Stimulated activated CD4-positive, alpha-beta T cell treated with anti-CD3 and anti-CD28 coated beads, Interleukin-15, amount 100 ng/mL, for 1 hour (primary cell): ENCODE results near the gene ACYP2.

Experiments used
- DNase-seq, 2 donors: peaks; one replicate each; pipeline ENCODE4 v3.0.0-alpha.2; 2020; ENCODE audit warnings: low read depth in 1 of 2, low spot score in 1 of 2

The ACYP2 gene

GRCh38 chr2:54212456-54212855 lies 97.0 kb downstream of the ACYP2 start:
- no peak for DNase-seq

GRCh38 chr2:54213082-54213481 lies 97.7 kb downstream of the ACYP2 start:
- DNase-seq: no peak

- DNase-seq: no peak
Observed at GRCh38 chr2:54224997-54225396, 109.6 kb downstream of the ACYP2 start.

GRCh38 chr2:54226260-54226659 lies 110.8 kb downstream of the ACYP2 start:
- no peak for DNase-seq

DNA sequence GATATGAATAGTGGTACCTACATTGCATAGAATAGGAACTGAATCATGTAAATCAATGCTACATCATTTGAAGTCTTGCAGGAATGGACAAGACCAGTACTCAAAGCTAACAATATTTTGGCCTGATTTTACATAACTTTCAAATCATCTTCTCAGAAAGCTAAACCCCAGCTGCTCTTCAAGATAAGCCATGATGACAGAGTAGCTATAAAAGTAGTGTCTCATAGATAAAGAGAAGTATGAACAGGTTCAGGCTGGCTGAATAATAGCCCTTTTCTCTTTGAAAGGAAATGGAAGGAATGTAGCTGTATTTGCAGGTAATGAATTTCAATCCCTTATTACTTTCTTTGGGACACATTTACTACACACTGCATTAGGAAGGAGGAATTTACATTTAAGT lies 112.4 kb downstream of the ACYP2 start:
- DNase-seq: no peak

- DNase-seq: no peak
Observed at GRCh38 chr2:54228945-54229344, 113.5 kb downstream of the ACYP2 start.

GRCh38 chr2:54233832-54234649 lies 118.6 kb downstream of the ACYP2 start:
- no peak for DNase-seq

DNA sequence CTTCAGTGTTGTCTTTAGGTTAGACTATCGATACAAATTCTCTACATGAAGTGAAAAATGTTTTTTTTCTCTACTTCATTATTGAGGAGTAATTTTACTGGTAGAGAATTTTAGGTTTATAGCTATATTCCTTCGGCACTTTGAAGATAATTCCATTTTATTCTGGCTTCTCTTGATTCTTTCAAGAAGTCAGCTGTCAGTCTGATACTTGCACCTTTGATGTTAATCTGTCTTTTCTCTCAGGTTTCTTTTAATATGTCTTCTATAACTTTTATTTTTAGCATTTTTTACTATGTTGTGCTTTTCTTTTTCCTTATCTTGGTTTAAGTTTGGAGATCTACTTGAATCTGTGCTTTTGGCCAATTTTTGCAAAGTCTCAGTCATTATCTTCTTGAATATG lies 122.0 kb downstream of the ACYP2 start:
- no peak for DNase-seq

- DNase-seq: no peak
Observed at GRCh38 chr2:54239427-54239826, 124.0 kb downstream of the ACYP2 start.

GRCh38 chr2:54240515-54241469 lies 125.4 kb downstream of the ACYP2 start:
- no peak for DNase-seq

DNA sequence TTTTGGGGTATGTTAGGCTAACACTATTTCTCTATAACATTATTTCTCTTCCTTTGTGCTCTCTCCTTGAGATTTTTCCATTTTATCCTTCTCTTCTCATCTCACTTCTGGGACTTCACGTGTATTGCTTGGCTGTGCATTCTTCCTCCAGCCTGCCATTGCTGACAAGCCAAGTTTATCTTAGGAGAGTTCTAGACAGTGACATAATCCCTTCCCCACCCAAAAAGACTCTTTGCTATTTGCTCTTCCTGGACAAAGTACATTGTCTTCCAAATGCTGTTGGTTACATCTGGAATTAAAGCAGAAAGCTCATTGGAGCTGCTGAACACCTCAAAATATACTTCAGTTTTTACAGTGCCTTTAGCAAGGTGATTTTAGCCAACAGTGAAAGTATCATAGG lies 131.7 kb downstream of the ACYP2 start:
- DNase-seq: no peak

DNA sequence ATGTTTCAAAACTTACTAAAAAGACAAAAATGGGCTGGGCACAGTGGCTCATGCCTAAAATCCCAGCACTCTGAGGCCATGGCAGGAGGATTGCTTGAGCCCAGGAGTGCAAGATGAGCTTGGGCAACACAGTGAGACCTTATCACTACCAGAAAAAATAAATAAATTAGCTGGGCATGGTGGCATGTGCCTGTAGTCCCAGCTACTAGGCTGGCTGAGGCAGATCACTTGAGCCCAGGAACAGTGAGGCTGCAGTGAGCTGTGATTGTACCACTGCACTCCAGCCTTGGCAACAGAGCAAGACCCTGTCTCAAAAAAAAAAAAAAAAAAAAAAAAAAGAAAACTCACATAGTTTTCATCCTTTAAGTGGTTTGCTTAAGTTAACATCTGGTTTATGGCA lies 134.2 kb downstream of the ACYP2 start:
- no peak for DNase-seq

DNA sequence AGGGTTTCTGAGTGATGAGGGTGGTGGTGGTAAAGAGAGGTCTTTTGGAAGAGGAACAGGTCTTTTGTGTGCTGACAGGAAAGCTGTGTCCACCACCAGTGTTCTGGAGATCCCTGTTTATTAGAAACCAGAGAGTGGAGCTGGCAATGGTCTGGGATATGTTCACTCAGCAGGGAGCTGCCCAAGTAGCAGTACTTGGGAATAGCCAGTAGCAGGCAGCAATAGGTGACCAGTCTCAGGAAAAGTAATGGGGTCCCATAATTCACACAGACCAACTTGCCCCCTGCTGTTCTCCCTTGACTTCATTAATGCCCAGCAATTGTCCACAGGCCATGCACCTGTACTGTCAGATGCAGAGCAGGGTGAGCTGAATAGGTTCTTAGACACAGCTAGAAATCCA lies 138.8 kb downstream of the ACYP2 start:
- DNase-seq: no peak

DNA sequence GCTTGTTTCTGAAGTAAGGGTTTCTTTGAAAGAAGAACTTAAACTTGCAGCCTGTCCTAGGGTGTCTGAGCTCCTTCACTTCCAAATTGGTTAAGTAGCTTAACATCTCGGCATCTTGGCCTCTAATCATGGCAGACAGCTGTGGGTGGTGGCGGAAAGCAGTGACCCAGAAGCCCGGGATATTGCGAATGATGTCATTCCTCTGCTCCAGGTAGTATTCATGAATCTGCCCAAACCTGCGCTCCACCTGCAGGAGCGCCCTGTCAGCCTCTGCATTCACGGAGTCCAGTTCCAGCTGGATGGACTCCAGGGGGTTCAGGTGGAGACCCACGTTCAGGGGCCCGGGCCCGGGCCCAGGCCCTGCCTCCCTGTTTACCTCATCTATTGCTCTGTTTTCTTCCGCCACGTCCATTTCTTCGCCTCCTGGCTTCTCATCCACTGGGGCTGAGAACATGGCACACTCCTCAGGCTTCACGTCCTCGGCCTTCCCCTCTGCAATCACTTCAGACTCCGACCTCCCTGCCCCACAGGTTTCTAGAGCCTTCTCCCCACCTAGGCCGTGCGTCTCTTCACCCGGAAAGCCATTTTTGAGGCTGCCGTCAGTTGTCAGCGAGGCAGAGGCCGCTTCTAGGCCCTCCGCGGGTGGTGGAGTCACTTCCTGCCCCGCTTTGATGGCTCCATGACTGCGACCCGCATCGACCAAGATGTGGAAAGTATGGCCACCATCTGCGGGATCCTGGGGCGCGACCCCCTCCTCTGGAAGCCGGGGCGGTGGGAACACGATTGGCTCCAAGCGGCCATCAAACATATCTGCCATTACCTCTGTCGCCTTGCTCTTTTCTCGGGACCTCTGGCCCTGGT lies 140.0 kb downstream of the ACYP2 start:
- no peak for DNase-seq

GRCh38 chr2:54256091-54256694 lies 140.8 kb downstream of the ACYP2 start, which contains the start of gene TSPYL6:
TSPYL6 (minus strand) TSS chr2:54256229; CDS start chr2:54256151, 78 bp downstream.
- no peak for DNase-seq

DNA sequence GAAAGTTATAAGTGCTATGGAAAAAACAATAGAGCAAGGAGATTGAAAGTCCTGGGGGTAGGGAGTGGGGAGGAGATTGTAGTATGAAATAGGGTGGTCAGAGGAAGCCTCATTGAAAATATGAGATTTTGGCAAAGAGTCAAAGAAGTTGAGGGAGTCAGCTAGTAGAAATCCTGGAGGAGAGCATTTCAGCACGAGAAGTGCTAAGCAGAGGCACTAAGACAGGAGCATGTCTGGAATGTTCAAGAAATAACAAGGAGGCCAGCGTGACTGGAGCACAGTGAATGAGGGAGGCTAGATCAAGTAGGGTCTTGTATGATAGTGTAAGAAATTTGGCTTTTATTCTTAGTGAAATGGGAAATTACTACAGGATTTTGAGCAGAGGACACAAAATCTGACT lies 142.8 kb downstream of the ACYP2 start:
- DNase-seq: no peak

DNA sequence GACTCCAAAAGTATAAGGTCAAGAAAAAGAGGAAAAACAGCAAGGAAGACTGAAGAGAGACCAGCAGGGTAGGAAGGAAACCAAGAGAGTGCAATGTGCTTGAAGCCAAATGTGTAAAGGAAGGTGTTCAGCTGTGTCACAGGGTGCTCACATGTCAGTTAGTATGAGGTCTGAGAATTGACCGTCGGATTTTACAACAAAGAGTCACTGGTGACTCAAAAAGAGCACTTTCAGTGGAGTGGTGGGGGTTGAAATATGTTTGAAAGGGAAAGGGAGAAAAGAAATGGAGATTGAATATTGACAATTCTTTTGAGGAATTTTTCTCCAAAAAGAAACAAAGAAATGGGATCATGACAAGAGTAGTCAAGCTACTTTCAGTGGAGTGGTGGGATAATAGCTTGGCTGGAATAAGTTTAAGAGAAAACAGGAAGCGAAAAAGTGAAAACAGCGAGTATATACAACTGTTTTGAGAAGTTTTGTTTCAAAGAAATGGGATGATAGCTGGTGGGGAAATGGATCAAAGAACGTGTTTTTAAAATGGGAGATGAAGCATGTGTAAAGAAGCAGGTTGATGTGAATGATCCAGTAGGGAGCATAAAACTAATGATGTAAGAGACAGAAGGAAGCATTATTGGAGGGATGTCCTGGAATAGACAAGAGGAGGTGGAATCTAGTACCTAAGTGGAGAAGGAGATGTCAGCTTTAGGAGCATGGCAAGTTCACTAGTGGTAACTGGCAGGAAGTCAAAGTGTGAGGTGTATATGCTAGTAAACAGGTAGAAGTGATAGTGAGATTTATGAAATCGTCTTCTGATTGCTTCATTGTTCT lies 144.2 kb downstream of the ACYP2 start:
- DNase-seq: no peak

- no peak for DNase-seq
Observed at GRCh38 chr2:54260241-54260595, 144.8 kb downstream of the ACYP2 start.

- no peak for DNase-seq
Observed at GRCh38 chr2:54261537-54261936, 146.1 kb downstream of the ACYP2 start.
